NCI-H2227 (cell line): Measurements from ENCODE around the gene ASB10.

Experiments used
- DNase-seq: peaks from one replicate; lab custom pipeline; 2025; ENCODE audit not compliant: unreplicated experiment; lab: John Stamatoyannopoulos, UW

ASB10 gene, protein sequence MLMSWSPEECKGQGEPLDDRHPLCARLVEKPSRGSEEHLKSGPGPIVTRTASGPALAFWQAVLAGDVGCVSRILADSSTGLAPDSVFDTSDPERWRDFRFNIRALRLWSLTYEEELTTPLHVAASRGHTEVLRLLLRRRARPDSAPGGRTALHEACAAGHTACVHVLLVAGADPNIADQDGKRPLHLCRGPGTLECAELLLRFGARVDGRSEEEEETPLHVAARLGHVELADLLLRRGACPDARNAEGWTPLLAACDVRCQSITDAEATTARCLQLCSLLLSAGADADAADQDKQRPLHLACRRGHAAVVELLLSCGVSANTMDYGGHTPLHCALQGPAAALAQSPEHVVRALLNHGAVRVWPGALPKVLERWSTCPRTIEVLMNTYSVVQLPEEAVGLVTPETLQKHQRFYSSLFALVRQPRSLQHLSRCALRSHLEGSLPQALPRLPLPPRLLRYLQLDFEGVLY

GRCh38 chr7:151186640-151187408, at the start of gene ASB10:
ASB10 (minus strand) TSS chr7:151187250; CDS start chr7:151187130, 120 bp downstream.
- no peak for DNase-seq

DNA sequence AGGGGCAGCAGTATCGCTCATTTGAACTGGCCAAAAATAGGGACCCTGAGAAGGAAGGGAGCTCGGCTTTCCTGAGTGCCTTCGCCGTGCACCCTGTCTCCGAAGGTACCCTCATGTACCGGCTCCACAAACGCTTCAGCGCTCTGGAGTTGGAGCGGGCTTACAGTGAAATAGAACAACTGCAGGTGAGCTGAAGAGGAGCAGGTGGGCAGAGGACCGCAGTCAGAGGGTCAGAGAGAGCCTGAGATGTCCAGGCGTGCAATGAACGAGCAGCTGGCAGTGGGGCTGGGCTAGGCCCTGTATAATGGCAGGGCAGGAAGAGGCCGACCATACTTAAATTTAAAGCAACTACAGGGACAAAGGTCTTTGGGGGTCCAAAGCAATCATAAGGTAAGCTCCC, 49.4 kb upstream of the ASB10 start:
- no peak for DNase-seq

- no peak for DNase-seq
Measured at GRCh38 chr7:151235091-151235787, 48.2 kb upstream of the ASB10 start.

- DNase-seq = no peak
Measured at GRCh38 chr7:151233804-151234203, 46.8 kb upstream of the ASB10 start.

GRCh38 chr7:151232917-151233701, 46.1 kb upstream of the ASB10 start:
- peak; percentile 63 for DNase-seq

DNA sequence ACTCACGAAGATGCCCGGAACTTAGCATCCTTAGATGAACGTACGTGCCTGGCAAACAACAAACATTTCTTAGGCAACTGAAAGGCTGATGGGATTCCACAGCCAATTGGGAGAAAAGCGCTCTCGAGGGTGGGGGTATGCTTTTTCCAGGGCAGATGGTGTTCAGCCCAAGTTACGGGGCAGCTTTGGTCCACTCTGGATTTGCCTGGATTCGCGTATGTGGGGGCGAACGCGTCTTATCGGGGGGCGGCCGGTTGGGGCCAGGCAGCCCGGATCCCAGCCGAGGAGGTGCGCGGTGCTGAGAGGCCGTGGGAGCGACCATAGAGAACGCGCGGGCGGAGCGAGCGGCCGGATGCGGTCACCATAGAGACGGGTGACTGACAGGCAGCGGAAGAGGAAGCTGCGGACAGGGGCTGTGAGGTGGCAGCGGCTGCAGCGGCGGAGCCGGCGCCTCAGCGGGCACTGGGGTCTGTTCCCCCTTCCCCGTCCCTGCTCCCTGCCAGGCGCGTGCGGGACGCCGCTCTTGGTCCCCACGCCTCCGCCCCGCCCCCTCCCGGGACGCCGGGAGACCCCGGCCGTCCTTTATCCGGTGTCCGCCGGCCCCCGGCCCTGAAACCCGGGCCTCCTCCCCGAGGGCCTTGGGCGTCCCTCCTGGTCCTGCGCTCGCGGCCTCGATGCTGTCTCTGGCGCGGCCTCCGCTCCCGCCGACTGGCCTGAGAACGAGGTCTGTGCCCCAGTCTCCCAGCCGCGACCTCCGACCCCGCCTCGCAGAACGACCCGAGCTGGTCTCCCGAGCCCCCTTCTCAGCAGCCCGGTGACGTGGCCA, 45.3 kb upstream of the ASB10 start, which contains the start of gene CHPF2:
Gene CHPF2 (plus strand): TSS at position 393 of the 826 bp plus-strand sequence. CDS start 1,529 bp downstream, outside the sequence.
- DNase-seq = peak; percentile 93

- DNase-seq = no peak
Measured at GRCh38 chr7:151231080-151231479, 44.0 kb upstream of the ASB10 start.

DNA sequence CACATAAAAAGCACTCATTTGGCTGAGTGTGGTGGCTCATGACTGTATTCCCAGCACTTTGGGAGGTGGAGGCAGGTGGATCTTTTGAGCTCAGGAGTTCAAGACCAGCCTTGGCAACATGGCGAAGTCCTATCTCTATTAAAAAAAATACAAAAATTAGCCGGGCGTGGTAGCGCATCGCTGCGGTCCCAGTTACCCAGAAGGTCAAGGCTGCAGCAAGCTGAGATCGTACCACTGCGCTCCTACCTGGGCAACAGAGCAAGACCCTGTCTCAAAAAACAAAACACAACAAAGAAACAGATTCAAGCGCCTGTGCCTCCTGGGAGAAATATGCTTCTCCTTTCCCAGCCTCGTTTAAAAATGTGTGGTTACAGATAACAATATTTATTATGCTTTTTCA, 42.2 kb upstream of the ASB10 start:
- no peak for DNase-seq

DNA sequence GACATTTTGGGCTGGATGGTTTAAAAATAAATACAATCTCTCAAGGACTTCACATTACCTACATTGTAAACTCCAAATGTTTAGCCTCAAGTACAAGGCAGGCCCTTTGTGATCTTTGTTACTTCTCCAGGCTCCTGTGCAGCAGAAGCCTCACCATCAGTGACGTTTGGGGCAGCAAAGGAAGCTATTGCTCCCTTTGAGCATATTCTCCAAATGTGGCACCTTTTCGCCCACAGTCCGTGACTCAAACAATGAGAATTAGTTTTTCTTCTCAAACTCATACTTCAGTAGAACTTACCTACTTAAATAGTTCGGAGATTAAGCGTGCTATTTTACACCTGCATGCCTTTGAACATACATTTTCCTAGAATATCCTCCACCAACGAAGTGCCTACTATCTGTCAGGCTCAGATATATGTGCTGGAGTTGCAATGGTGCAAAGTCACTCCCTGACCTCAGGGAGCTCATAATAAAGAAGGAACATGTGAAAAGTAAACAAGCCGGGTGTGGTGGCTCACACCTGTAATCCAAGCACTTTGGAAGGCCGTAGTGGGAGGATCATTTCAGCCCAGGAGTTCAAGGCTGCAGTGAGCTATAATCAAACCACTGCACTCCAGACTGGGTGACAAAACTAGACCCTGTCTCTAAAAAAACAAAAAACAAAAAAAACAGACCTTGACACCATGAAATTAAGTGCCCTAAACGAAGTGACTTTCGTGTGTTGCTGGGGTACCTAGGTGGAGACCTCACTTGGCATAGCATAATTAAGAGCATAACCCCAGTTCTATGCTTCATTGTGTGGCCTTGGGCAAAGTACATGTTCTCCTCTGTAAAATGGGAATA, 41.2 kb upstream of the ASB10 start:
- DNase-seq = no peak

GRCh38 chr7:151226875-151227782, 40.1 kb upstream of the ASB10 start, which contains the start of gene ABCF2:
ABCF2 (minus strand) TSS chr7:151227205; CDS start chr7:151226458, 747 bp downstream.
- peak; percentile 99 for DNase-seq

DNA sequence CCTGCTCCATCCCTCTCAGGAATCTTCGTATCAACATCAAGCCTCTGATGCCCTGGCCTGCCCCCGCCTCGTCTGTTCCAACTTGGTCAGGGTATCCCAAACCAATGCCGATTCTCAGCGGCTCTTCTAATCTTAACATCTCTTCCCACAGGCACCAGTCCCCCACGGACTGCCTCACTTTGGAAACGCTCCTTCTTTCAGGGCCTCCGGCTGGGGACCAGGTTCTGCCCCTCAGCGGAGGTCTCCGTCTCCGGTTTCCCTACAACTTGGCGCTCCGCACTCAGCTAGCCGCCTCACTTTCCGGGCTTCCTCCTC, 39.5 kb upstream of the ASB10 start:
- DNase-seq = no peak

- DNase-seq = no peak
Measured at GRCh38 chr7:151225948-151226510, 39.0 kb upstream of the ASB10 start.

DNA sequence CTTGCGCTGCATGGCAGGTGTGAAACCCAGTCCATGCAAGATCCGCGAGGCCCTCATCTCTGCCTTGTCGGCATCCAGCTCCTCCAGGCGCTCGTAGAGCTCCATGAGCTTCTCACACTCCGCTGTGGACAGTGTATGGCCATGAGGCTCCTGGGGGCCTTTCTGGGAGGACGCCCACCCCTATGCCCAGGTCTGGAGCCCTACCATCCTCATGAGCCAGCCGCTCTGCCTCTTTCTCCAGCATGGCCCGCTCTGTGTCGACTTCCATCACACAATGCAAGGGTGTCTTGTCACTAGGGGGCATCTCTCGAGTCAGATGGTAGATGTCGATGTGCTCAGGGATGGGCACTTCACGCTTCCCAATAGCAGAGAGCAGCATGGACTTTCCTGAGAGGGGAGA, 36.7 kb upstream of the ASB10 start:
- no peak for DNase-seq

GRCh38 chr7:151218170-151218569, 31.1 kb upstream of the ASB10 start:
- no peak for DNase-seq

DNA sequence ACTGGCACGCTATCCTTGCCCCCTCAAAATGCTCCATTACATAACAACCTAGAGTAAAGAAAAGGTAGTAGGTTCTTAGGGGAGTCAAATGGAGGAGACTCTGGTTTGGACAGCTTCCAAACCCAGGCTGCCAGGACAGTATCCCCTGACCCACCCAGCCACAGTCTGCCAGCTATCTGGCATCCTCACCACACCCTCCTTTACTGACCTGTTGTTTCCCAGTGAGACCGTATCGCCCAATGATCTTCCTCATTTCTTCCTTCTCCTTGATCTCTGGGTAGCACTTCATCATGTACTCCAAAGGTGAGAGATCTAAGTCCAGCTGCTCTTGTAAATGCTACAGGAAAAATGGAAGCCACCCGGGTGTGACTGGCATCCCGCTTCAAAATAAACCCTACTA, 28.3 kb upstream of the ASB10 start:
- DNase-seq = no peak

DNA sequence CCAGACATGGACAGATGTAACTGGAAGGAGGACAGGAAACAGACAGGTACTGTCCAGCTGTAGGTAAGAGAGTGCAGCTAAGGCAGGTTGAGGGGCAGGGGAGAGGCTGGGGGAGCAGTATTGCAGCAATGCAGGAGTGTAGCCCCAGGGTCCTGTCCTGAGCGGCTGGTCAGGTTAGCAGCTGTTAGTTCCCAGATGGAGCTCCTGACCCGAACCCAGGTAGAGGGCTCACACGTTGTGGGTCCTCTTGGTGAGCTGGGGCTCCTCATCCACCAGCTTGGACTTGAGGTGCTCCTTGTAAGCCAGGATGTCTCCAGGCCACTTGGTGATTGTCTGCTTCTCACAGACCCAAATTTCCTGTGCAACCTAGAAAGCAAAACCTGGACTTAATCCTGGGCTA, 26.8 kb upstream of the ASB10 start:
- DNase-seq = no peak

DNA sequence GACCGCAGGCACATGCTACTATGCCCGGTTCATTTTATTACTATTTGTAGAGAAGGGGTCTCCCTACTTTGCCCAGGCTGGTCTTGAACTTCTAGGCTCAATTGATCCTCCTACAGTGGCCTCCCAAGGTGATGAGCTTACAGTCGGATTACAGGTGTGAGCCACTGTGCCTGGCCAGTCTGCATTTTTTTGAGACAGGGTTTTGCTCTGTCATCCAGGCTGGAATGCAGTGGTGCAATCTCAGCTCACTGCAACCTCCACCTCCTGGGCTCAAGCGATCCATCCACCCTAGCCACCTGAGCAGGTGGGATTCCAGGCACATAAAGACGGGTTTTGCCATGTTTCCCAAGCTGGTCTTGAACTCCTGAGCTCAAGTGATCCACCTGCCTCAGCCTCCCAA, 25.6 kb upstream of the ASB10 start:
- DNase-seq = no peak
